Bronchial smooth muscle cell (primary cell): ENCODE data around the gene PCBP4. TPM values are rescaled to one million over a fixed set of nuclear protein-coding genes. Genes with fewer than 3 reads are reported as not detected.

Experiments used
- total RNA-seq: library from RNA; depleted of rRNA; stranded (reverse); fragments of >200 nt; gene quantifications from 2 replicates; pipeline ENCODE4 v1.2.1, GENCODE V29; 2014

The PCBP4 gene
- total RNA-seq = 38.5 and 45.4 TPM in 2 replicates

DNA sequence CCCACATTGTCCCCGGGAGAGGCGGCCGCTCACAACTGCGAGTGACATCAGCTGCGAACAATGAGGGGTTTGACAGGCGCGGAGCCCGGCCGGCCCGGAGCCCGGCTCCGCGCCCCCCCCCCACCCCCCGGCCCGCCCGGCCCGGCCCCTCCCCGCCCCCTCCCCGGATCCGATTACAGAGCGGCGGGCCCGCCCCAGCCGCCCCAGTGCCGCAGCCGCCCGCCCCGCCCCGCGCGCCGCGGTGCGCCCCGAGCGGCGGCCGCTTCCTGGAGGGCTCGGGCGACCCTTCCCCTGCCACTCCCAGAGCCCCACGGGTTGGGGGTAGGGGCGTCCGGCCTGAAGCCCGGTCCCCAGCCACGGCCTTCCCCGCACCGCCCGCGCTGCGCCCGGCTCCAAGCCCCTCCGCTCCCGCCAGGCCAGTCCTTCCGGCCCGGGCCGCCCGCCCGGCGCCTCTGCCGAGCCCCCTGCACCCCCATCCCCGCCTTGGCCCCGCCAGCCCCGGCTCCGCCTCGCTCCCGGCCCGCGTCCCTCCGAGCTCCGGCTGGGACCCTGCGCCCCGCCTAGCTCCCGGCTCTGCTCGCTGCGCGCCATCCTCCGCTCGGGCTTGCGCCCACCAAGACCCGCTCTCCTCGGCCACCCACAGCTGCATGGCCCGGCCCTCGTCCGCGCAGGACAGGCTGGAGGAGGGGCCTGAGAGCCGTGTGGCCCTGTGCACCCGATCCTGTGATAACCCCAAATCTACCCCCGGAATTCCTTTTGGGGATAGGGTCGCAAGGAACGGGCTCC is at the start of gene PCBP4:
Gene PCBP4 (minus strand): TSS at position 71 of the 786 bp plus-strand sequence. CDS start 6,214 bp downstream, outside the sequence.

DNA sequence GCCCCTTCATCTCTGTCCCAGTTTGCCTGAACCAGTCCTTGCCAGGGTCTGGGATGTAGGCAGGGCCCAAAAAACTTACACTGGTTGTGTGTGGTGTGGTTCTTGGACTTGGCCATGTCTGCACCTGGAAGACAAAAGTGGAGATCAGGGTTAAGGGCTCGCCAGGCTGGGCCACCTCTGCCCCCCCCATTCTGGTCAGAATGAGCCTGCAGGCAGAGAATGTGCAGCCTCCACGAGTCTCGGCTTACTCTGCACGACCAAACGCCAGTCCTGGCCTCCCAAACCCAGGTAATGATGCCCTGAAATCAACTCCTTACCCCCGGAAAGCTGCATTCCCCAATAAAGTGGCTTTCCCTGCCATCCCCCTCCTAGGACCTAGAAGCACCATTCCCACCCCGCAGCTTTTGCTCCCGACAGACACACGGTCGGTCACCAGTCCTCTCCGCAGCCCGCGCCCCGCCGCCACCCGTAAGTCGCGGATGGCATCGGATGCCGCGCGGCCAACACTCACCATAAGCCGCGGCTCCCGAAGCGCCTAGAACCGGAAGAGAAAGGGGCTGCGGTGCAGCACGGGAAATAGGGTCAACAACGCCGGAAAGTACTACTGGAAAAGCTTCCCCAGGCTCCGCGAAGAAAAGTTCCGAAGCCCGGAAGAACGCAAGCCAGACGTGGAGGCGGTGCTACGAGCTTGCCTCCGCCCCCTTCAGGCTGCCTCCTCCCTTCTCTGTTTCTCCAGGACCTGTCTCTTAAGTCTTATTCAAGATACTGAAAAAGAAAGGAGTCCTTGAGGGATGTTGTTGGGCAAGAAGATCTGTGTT is 28.3 kb upstream of the PCBP4 start, which contains the start of gene RPL29:
Gene RPL29 (minus strand): TSS at position 550 of the 818 bp plus-strand sequence. CDS start 434 bp downstream, at position 116.

DNA sequence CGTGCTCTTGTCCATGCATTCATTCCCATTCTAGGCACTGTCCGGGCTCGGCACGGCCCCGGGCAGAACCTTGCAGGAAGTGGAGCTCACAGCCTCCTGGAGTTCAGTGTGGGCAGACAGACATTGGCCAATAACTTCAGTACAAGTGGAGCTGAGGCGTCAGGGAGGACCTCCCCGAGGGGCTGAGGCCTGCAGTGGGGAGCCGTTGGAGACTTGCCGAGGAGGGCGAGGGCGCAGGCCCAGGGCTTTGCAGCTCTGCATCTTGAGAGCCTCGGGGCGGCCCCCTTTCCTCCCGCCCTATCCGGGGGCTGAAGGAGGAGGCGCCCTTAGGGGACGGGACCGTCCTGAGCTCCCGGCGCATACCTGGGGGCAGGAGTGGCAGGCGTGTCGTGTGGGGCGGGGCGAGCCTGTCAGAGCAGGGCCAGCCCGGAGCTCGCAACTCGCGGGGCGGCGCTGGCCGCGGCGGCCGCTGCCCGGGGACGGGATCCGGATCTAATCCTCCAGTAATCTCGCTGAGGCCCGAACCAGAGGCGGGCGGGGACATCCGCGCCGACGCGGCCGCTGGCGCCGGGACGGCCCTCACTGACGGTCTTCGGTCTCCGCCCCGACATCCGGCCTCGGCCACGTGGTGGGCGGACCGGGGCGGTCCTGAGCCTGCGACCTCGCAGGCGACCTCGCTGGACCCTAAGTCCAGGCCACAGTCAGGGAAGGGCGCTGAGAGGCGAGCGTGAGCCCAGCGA is 15.8 kb upstream of the PCBP4 start, which contains the start of gene ACY1:
Gene ACY1 (plus strand): TSS at position 698 of the 740 bp plus-strand sequence. CDS start 530 bp downstream, outside the sequence.

DNA sequence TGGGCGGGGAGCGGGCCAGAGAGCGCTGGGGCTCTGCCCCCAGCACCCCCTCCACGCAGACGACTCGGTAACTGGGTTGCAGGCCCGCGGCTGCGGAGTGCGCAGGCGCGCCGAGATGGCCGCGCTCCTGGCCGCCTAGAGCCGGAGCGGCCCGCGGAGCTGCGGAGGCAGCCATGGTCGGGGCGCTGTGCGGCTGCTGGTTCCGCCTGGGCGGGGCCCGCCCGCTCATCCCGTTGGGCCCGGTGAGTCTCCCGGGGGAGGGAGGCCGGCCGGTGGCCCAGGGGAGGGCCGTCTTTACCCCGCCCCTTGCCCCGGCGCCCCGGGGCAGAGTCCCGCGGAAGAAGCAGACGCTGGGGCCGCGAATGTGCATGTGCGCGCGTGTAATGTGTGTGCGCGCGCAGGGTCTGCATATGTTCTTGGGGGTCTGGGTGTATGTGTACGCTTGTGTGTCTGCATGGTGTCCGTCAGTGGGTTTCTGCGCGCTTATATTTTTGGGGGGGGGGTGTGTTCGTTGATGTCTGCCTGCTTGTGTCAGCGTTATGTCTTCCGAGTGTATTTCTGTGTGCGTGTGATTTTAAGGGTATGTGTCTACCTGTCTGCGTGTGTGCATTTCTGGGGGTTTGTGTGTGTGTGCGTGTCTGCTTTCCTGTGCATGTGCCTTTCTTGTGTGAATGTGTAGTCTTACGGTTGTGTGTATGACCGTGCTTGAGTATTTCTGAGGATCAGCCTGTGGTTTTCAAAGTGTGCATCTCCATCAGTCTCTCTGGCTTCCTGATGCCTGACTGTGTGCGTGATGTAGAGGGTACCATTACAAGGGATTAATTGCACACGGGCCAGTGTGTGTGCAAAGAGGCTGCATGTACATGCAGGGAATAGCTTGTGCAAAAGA is 8.0 kb upstream of the PCBP4 start, which contains the start of gene ABHD14A:
Gene ABHD14A (plus strand): TSS at position 102 of the 889 bp plus-strand sequence. CDS start 72 bp downstream, at position 174.

DNA sequence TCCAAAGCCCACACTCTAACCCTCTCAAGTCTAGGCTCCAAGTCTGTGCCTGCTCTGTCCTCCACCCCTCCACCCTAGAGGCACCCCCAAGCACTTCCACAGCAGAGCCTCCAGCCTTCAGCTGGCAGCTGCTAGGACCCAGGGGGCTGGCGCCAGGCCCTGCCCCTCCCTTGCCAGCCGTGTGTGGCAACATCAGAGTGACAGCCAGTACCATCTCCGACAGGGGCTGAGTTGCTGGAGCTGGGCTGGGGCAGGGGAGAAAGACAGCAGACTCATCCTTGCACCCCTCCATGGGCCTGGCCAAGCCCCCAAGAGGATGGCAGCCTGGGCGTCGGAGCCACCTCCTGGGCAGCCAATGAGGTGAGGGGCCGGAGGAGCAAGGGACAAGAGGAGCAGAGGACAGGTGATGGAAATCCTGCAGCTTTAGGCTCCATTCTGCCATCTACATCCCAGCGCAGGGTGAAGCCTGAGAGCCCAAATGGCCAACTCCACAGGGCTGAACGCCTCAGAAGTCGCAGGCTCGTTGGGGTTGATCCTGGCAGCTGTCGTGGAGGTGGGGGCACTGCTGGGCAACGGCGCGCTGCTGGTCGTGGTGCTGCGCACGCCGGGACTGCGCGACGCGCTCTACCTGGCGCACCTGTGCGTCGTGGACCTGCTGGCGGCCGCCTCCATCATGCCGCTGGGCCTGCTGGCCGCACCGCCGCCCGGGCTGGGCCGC is 11.9 kb downstream of the PCBP4 start, which contains the start of gene GPR62:
Gene GPR62 (plus strand): TSS at position 207 of the 718 bp plus-strand sequence. CDS start 272 bp downstream, at position 479.

DNA sequence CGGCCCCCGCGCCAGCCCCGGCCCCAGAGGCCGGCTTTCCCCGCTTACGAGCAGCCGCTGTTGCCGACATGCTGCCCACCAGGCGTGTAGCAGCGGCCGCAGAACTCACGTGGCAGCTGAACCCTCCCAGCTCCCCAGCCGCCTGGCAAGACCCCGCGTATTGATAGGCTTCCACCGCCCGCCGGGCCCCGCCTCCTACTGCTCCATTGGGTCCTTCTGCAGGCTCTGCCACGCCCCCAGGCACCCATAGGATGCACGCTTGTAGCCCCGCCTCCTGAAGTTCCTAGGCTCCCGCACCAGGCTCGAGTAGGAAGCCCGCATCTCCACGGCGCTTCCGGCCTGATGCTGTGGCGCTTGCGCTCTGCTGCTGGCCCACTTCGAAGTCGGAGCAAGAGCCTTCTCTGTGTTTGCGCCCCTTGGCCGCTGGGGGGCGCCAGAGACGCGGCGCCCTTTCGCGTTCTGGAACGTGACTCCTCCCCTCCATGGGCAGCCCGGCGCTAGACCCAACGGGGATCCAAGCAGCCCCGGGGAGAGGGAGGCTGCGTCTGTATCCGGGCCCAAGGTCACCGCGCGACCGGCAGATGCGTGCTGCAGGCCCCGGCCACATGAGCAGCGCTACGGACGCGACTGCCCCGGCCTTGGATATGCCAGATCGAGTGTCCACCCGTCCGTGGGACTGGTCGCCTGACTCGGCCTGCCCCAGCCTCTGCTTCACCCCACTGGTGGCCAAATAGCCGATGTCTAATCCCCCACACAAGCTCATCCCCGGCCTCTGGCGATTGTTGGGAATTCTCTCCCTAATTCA is 25.3 kb downstream of the PCBP4 start, which contains the start of the genes PARP3 and RRP9:
Gene PARP3 (plus strand): TSS at position 566 of the 805 bp plus-strand sequence. CDS start 993 bp downstream, outside the sequence.
Gene RRP9 (minus strand): TSS at position 107 of the 805 bp plus-strand sequence. CDS start 37 bp downstream, at position 70.

Other genes starting within 250 kb of the PCBP4 start
- not detected in 2 replicates for gene IQCF6, start 188.2 kb downstream of the PCBP4 start, total RNA-seq
- not detected in 2 replicates for gene IQCF2, start 105.8 kb downstream of the PCBP4 start, total RNA-seq
- gene IQCF5, start 91.9 kb downstream of the PCBP4 start, total RNA-seq = not detected in 2 replicates
- gene IQCF1, start 64.1 kb downstream of the PCBP4 start, total RNA-seq = not detected in 2 replicates
- gene RRP9, start 25.6 kb downstream of the PCBP4 start, total RNA-seq = 20.1 and 21.4 TPM in 2 replicates
- 13.6 and 40.4 TPM in 2 replicates for gene PARP3, start 25.1 kb downstream of the PCBP4 start, total RNA-seq
- not detected in 2 replicates for gene GPR62, start 12.1 kb downstream of the PCBP4 start, total RNA-seq
- gene ABHD14B, start 6.6 kb upstream of the PCBP4 start, total RNA-seq = 16.7 and 24.0 TPM in 2 replicates
- gene ABHD14A, start 7.6 kb upstream of the PCBP4 start, total RNA-seq = 9.3 and 11.0 TPM in 2 replicates
- 27.2 and 34.7 TPM in 2 replicates for gene ACY1, start 16.1 kb upstream of the PCBP4 start, total RNA-seq
- 896 and 1,003 TPM in 2 replicates for gene RPL29, start 28.4 kb upstream of the PCBP4 start, total RNA-seq
- 2.8 and 3.5 TPM in 2 replicates for gene DUSP7, start 89.1 kb upstream of the PCBP4 start, total RNA-seq
- gene POC1A, start 187.0 kb upstream of the PCBP4 start, total RNA-seq = 2.6 and 5.4 TPM in 2 replicates
- gene ALAS1, start 230.7 kb upstream of the PCBP4 start, total RNA-seq = 27.3 and 28.2 TPM in 2 replicates